Panc1 (cell line): ENCODE data around the gene BCL11B. TPM values are rescaled to one million over a fixed set of nuclear protein-coding genes. Genes with fewer than 3 reads are reported as not detected.

ENCODE experiments used
- ATAC-seq: fragments of 200-7000 bp; cut with Tn5 transposase; 2 replicates; pipeline ENCODE4 v1.9.1; 2020; ENCODE audit warnings: mild to moderate bottlenecking, moderate library complexity
- BruUV-seq: library from RNA; stranded (reverse); fragments of 400-500 nt; replicated peaks from 2 replicates; lab custom pipeline; 2021; lab: Mats Ljungman, UMichigan
- CTCF ChIA-PET: fragments of 300-600 bp; sonication (Branson Sonifier 250); formaldehyde crosslinking; loops from one replicate; lab custom pipeline; 2022; ENCODE audit warnings: antibody characterized with exemption; lab: Charles Lee
- POLR2A ChIA-PET: fragments of 300-600 bp; sonication (Branson Sonifier 250); formaldehyde crosslinking; loops from one replicate; lab custom pipeline; 2022; ENCODE audit warnings: antibody characterized with exemption; lab: Charles Lee
- DNase-seq: peaks from one replicate; pipeline ENCODE4 v3.0.0-alpha.2; 2010; ENCODE audit warnings: low read depth, low spot score
- H3K27ac ChIP-seq: 2 replicates; pipeline ENCODE4 v1.5.1; 2011; ENCODE audit warnings: mild to moderate bottlenecking, low read length, inconsistent platforms
- H3K27me3 ChIP-seq: fragments of 200-500 bp; sonication (Bioruptor generic); 2 replicates; pipeline ENCODE4 v1.6.0; 2014; ENCODE audit warnings: low read length, inconsistent platforms; ENCODE audit not compliant: control insufficient read depth, insufficient read depth
- H3K36me3 ChIP-seq: fragments of 200-500 bp; sonication (Bioruptor generic); 2 replicates; pipeline ENCODE4 v1.5.1; 2014; ENCODE audit warnings: inconsistent platforms, mild to moderate bottlenecking, low read length, moderate library complexity; ENCODE audit not compliant: control insufficient read depth, insufficient read depth
- H3K4me1 ChIP-seq: 2 replicates; pipeline ENCODE4 v1.5.1; 2011; ENCODE audit warnings: inconsistent platforms, mild to moderate bottlenecking, low read length, moderate library complexity; ENCODE audit not compliant: control insufficient read depth, insufficient read depth
- H3K4me3 ChIP-seq, 2 experiments: 2 replicates each; pipeline ENCODE4 v1.5.1; 2011 to 2012; ENCODE audit warnings: low read depth in 2 of 2, low read length in 2 of 2, mild to moderate bottlenecking in 2 of 2, inconsistent platforms in 1 of 2, moderate library complexity in 1 of 2
- H3K9me3 ChIP-seq: fragments of 200-500 bp; sonication (Bioruptor generic); 2 replicates; pipeline ENCODE4 v1.5.1; 2014; ENCODE audit warnings: low read depth, mild to moderate bottlenecking, inconsistent platforms, low read length, moderate library complexity; ENCODE audit not compliant: control insufficient read depth, insufficient read depth
- POLR2AphosphoS5 ChIP-seq: IDR thresholded peaks from 2 replicates; pipeline ENCODE4 v1.6.1; 2012; ENCODE audit warnings: mild to moderate bottlenecking, low read depth, low read length, moderate library complexity
- SIN3A ChIP-seq: IDR thresholded peaks from 2 replicates; pipeline ENCODE4 v1.6.1; 2012; ENCODE audit warnings: low read depth, mild to moderate bottlenecking, low read length, moderate library complexity, borderline replicate concordance; ENCODE audit not compliant: insufficient read depth
- TCF7L2 ChIP-seq: IDR thresholded peaks from 2 replicates; pipeline ENCODE4 v1.6.1; 2011; ENCODE audit warnings: mild to moderate bottlenecking, low read depth, low read length, inconsistent platforms
- in situ Hi-C: cut with HindIII; loops from 2 replicates; pipeline ENCODE4 v1.10.0; 2016; ENCODE audit warnings: low sequenced_read_pairs, low pct_unique_long_range_greater_than_20kb
- intact Hi-C: fragments of 100-400 bp; cut with micrococcal nuclease; formaldehyde crosslinking; loops from one replicate; pipeline ENCODE4 v1.10.0; 2022; ENCODE audit not compliant: unreplicated experiment
- total RNA-seq: library from RNA; stranded (reverse); gene quantifications from one replicate; pipeline ENCODE4 v1.2.1, GENCODE V29; 2021; ENCODE audit not compliant: unreplicated experiment
- TF ChIP-seq, protein P1 (sequence below): fragments of 450-650 bp; IDR thresholded peaks from 2 replicates; pipeline ENCODE4 v1.5.1; 2017; ENCODE audit warnings: mild to moderate bottlenecking
- TF ChIP-seq, protein P2 (sequence below), 2 experiments: IDR thresholded peaks; 2 replicates each; pipeline ENCODE4 v1.6.1; 2011 to 2012; ENCODE audit warnings: low read depth in 2 of 2, control low read depth in 1 of 2, low read length in 1 of 2, mild to moderate bottlenecking in 1 of 2, moderate library complexity in 1 of 2; ENCODE audit not compliant: insufficient read depth in 1 of 2

BCL11B gene
- total RNA-seq, 1 experiment from 2014 or later, result 0.23 TPM

DNA sequence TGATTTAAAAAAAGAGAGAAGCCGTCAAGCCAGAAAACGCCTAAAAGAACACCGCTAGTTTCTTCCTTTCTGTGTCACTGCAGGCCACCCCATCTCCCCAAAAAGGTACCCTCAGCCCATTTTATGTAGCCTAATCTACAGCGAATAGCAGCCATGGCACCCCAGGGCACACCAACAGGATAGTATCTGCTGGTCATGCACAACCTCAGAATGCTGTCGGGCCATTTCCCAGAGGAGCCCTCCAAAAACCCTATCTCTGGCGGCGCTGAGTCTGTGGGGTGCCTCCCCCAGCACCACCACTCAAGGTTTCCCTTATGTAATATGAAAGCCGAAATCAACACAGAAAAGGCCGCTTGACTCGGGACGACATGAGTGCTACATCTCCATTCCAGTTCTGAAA lies 98.9 kb downstream of the BCL11B start:
- in situ Hi-C loops, result no loop called here
- intact Hi-C loops, result no loop called here
- Histone ChIP-seq H3K36me3 (no peaks in the 10 kb centered on the region), H3K9me3 (no peaks in the 10 kb centered on the region), H3K27ac (no peak overlapping the region), H3K4me1 (no peaks in the 10 kb centered on the region), H3K27me3 (peaks cover 2% of the 10 kb centered on the region), H3K4me3 (no peak overlapping the region)
- CTCF ChIA-PET, result no interaction called here
- DNase-seq (no peak), ATAC-seq (no peak)
- BruUV-seq, result no TSS peak
- TF ChIP-seq, protein P1, sequence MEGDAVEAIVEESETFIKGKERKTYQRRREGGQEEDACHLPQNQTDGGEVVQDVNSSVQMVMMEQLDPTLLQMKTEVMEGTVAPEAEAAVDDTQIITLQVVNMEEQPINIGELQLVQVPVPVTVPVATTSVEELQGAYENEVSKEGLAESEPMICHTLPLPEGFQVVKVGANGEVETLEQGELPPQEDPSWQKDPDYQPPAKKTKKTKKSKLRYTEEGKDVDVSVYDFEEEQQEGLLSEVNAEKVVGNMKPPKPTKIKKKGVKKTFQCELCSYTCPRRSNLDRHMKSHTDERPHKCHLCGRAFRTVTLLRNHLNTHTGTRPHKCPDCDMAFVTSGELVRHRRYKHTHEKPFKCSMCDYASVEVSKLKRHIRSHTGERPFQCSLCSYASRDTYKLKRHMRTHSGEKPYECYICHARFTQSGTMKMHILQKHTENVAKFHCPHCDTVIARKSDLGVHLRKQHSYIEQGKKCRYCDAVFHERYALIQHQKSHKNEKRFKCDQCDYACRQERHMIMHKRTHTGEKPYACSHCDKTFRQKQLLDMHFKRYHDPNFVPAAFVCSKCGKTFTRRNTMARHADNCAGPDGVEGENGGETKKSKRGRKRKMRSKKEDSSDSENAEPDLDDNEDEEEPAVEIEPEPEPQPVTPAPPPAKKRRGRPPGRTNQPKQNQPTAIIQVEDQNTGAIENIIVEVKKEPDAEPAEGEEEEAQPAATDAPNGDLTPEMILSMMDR, result no peak
- TF ChIP-seq SIN3A, result no peak
- TF ChIP-seq, protein P2, sequence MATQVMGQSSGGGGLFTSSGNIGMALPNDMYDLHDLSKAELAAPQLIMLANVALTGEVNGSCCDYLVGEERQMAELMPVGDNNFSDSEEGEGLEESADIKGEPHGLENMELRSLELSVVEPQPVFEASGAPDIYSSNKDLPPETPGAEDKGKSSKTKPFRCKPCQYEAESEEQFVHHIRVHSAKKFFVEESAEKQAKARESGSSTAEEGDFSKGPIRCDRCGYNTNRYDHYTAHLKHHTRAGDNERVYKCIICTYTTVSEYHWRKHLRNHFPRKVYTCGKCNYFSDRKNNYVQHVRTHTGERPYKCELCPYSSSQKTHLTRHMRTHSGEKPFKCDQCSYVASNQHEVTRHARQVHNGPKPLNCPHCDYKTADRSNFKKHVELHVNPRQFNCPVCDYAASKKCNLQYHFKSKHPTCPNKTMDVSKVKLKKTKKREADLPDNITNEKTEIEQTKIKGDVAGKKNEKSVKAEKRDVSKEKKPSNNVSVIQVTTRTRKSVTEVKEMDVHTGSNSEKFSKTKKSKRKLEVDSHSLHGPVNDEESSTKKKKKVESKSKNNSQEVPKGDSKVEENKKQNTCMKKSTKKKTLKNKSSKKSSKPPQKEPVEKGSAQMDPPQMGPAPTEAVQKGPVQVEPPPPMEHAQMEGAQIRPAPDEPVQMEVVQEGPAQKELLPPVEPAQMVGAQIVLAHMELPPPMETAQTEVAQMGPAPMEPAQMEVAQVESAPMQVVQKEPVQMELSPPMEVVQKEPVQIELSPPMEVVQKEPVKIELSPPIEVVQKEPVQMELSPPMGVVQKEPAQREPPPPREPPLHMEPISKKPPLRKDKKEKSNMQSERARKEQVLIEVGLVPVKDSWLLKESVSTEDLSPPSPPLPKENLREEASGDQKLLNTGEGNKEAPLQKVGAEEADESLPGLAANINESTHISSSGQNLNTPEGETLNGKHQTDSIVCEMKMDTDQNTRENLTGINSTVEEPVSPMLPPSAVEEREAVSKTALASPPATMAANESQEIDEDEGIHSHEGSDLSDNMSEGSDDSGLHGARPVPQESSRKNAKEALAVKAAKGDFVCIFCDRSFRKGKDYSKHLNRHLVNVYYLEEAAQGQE (IDR thresholded peaks at IDR 0.05; ENCODE audit: insufficient read depth in 1 of 2, low read depth in 2 of 2, low read length in 1 of 2), result no peak
- POLR2A ChIA-PET, result no interaction called here

DNA sequence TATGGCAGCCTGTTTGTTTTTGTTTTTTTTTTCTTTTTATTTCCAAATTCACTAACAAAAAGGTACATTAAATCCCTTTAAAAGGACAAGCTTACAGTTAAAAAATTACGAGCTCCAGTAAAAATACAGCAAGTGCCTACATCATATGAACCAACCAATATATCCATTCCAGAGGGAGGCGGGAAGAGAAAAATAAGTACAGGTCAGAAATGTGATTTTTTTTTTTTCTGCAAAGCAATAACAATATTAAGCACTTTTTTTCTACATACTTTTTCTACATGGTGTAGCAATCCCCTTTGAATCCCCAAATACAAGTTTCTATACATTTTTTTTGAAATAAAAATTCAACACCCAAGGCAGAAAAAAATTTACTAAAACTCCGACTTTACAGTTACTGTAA lies 100.6 kb downstream of the BCL11B start:
- BruUV-seq, result no TSS peak
- no peaks in the 10 kb centered on the region for H3K9me3 ChIP-seq
- ATAC-seq (no peak), DNase-seq (no peak)
- H3K27me3 ChIP-seq, result peaks cover 2% of the 10 kb centered on the region
- H3K4me1 ChIP-seq, result no peaks in the 10 kb centered on the region
- H3K36me3 ChIP-seq, result no peaks in the 10 kb centered on the region
- H3K27ac ChIP-seq, result no peak overlapping the region
- in situ Hi-C loops (no loop called here), intact Hi-C loops (no loop called here)
- ChIA-PET CTCF (no interaction called here), POLR2A (no interaction called here)
- TF ChIP-seq SIN3A (no peak), TCF7L2 (no peak), POLR2AphosphoS5 (no peak)
- TF ChIP-seq, protein P2 (IDR thresholded peaks at IDR 0.05; ENCODE audit: insufficient read depth in 1 of 2, low read depth in 2 of 2, low read length in 1 of 2), result no peak
- TF ChIP-seq, protein P1, result no peak
- no peak overlapping the region for H3K4me3 ChIP-seq
